Measurements from ENCODE around the gene DGKG.

Gene DGKG

GRCh38 chr3:186176373-186176990 lies 185.6 kb downstream of the DGKG start:
- DNase-seq (ENCODE audit: low read depth, low spot score): no peak

GRCh38 chr3:186173224-186173815 lies 188.7 kb downstream of the DGKG start:
- no peak for DNase-seq (ENCODE audit: low read depth, low spot score)

DNA sequence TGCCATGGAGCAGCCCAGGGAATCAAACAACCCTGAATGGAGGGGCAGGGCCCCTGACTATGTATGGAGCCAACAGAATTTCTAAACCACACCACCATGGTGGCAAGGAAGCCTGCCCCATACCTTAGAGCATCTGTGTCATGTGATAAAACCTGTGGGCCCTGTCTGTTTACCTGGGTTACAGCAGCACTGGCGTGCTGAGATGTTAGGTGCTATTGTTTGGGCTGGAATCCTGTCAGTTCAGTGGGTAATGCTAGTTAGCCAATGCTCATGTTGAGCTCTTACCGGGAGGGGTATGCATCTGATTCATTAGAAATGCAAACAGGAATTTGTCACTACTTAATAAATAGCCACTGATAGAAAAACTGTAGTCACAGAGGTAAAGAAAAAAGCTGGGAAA lies 189.7 kb downstream of the DGKG start:
- no peak for DNase-seq (ENCODE audit: low read depth, low spot score)

- DNase-seq (ENCODE audit: low read depth, low spot score): no peak
These were observed 190.5 kb downstream of the DGKG start for GRCh38 chr3:186171521-186171920.

GRCh38 chr3:186170516-186170915 lies 191.5 kb downstream of the DGKG start:
- DNase-seq (ENCODE audit: low read depth, low spot score): no peak

GRCh38 chr3:186169379-186169778 lies 192.7 kb downstream of the DGKG start:
- no peak for DNase-seq (ENCODE audit: low read depth, low spot score)

GRCh38 chr3:186168976-186169375 lies 193.1 kb downstream of the DGKG start:
- no peak for DNase-seq (ENCODE audit: low read depth, low spot score)

DNA sequence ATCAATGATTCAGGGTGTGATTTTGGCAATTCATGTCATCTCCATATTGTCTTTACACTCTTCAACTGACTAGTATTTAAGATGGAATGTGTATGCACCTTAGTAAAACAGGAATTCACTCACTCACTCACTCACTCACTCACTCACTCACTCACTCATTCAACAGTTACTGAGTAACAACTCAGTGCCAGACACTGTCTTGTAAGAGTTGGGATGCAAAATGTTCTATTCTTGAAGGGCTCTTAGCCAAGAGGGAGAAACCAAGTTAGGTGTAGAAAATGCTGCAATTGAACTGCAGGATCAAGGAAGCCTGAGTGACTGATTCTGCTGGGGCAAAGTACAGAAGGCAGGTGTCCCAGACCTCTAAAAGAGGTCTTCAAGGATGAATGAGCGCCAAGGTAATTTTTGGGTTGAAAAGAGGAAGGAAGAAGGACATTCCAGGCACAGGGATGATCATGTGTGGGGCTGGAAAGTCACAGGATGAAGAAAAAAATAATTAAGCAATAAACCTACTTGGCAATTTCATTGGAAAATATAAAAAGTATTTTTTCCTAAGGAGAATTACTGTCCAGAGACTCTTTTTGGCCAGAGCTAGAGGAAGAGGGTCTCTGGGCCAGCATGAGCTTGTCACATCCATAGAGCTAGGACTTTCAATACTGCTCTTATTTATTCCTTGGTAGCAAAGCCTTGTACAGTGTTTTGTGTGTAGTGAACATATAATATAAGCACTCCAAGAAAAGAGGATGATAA lies 194.2 kb downstream of the DGKG start:
- no peak for DNase-seq (ENCODE audit: low read depth, low spot score)

GRCh38 chr3:186166491-186167288 lies 195.3 kb downstream of the DGKG start:
- DNase-seq (ENCODE audit: low read depth, low spot score): no peak

- DNase-seq (ENCODE audit: low read depth, low spot score): no peak
These were observed 196.0 kb downstream of the DGKG start for GRCh38 chr3:186166036-186166435.

- DNase-seq (ENCODE audit: low read depth, low spot score): no peak
These were observed 196.7 kb downstream of the DGKG start for GRCh38 chr3:186165331-186165730.

DNA sequence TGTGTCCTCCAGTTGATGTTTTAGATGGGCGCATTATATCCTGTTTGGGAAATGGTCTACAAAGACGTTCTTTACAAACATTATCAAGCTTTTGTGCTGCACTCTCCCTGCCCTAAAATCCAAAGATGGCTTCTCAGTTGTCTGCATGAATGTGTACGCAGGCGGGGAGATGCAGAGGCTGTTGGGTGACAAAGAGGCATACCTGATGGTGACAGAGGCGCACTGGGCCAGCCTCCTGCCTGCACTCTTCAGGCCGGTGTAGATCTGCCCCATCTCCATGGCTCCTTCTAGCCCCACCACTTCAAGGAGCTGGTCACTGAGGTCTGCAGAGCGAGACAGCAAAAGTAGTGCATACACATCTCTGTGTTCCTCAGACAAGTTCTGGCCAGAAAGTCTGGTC lies 197.3 kb downstream of the DGKG start:
- no peak for DNase-seq (ENCODE audit: low read depth, low spot score)

DNA sequence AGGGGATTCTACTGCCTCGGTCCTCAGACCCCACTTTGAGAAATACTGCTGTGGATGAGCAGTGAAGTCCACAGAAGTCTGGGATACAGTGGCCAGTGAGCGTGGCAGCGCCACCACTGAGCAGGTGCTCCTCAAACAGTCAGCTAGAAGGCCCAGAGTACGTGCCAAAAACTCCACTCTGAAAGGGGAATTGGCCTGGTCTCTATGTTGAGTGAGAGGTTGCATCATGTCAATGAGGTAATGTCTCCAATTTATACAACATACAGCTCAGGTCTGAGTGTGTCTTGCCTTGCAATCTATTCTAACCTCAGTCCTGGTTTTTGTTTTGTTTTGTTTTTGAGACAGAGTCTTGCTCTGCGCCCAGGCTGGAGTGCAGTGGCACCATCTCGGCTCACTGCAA lies 199.8 kb downstream of the DGKG start:
- no peak for DNase-seq (ENCODE audit: low read depth, low spot score)

GRCh38 chr3:186160691-186161243 lies 201.3 kb downstream of the DGKG start:
- DNase-seq (ENCODE audit: low read depth, low spot score): no peak

- no peak for DNase-seq (ENCODE audit: low read depth, low spot score)
These were observed 207.4 kb downstream of the DGKG start for GRCh38 chr3:186154641-186155040.

DNA sequence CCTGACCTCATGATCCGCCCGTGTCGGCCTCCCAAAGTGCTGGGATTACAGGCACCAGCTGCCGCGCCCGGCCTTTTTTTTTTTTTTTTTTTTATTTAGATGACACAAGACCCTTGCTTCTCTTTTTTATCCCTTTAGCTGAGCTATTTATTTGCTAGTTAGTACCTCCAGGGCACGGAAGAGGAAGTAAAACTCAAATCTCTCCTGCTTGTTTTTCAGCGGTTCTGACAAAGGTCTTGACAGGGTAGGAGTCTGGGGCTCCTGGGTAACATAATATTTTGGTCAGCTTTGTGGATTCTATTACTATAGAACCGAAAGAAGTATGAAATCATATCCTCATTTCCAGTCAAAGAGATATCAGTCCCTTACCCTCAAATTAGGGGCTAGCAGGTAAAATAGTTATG lies 209.1 kb downstream of the DGKG start:
- DNase-seq (ENCODE audit: low read depth, low spot score): no peak

DNA sequence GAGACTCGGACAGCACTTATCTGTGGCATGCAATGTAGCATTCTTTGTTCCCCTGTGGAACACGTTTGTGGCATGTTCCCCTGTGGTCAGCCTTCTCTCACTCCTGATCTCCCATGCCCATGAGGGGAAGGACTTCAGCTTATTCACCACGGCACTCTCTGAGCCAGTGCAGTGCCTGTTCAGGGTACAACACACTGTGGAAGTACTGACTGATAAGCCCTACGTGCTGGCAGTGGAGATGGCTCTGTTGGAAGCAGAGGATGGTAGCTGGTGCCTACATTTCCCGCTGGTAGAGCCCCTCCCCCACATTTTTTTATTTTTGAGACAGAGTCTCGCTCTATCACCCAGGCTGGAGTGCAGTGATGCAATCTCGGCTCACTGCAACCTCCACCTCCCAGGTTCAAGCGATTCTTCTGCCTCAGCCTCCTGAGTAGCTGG lies 209.7 kb downstream of the DGKG start:
- DNase-seq (ENCODE audit: low read depth, low spot score): no peak

- no peak for DNase-seq (ENCODE audit: low read depth, low spot score)
These were observed 210.7 kb downstream of the DGKG start for GRCh38 chr3:186151077-186151971.

GRCh38 chr3:186150041-186150830 lies 211.8 kb downstream of the DGKG start:
- no peak for DNase-seq (ENCODE audit: low read depth, low spot score)

Data from brain pericyte (primary cell).